ENCODE data around the gene MAST2. TPM values are rescaled to one million over a fixed set of nuclear protein-coding genes. Genes with fewer than 3 reads are reported as not detected.

Gene MAST2
- polyA plus RNA-seq, 1 donor, result 49.7 TPM

Other genes starting within 250 kb of the MAST2 start
- 153 TPM for gene NASP, start 219.6 kb upstream of the MAST2 start, polyA plus RNA-seq
- gene CCDC17, start 179.6 kb upstream of the MAST2 start, polyA plus RNA-seq, result 0.88 TPM
- 99.3 TPM for gene GPBP1L1, start 117.1 kb upstream of the MAST2 start, polyA plus RNA-seq
- gene TMEM69, start 115.4 kb upstream of the MAST2 start, polyA plus RNA-seq, result 42.7 TPM
- 16.8 TPM for gene IPP, start 53.0 kb upstream of the MAST2 start, polyA plus RNA-seq

Measured in large intestine (tissue), 1 donor.